ENCODE data around the gene MARVELD1.
"Not testable (repeated sequence)": the region's sequence is repeated elsewhere in the genome, so short reads cannot be mapped to it uniquely, and the experiment has no call there.

The MARVELD1 gene

GRCh38 chr10:97690133-97690532, 23.4 kb upstream of the MARVELD1 start:
- no peak for DNase-seq (ENCODE audit: low read depth in 2 of 2)

- not testable (repeated sequence) for DNase-seq (ENCODE audit: low read depth in 2 of 2)
These were observed 15.4 kb upstream of the MARVELD1 start for GRCh38 chr10:97698072-97698655.

DNA sequence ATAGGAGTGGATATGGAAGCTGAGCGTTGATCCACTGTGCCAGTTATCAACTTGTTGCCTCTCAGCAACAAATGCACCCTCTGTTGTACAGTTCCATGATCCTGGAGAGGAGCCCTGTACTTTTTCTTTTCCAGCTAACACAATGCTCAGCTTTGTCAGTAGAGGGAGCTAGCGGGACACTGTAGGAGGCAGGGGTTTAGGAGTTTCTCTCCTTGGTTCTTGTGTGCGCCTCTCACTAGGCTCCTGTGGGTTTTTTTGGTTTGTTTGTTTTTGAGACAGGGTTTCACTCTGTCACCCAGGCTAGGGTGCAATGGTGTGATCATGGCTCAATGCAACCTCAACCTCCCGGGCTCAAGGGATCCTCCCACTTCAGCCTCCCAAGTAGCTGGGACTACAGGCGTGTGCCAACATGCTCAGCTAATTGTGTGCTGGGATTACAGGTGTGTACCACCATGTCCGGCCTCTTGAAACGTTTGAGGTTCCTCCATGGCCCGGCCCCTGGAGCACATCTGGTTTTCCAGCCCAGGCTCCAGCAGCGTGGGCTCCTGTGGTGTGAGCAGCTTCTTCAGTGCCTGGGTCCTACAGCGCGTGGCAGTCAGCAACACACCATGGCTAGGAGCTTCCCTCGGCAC, 12.0 kb upstream of the MARVELD1 start:
- DNase-seq (ENCODE audit: low read depth in 2 of 2) = no peak

DNA sequence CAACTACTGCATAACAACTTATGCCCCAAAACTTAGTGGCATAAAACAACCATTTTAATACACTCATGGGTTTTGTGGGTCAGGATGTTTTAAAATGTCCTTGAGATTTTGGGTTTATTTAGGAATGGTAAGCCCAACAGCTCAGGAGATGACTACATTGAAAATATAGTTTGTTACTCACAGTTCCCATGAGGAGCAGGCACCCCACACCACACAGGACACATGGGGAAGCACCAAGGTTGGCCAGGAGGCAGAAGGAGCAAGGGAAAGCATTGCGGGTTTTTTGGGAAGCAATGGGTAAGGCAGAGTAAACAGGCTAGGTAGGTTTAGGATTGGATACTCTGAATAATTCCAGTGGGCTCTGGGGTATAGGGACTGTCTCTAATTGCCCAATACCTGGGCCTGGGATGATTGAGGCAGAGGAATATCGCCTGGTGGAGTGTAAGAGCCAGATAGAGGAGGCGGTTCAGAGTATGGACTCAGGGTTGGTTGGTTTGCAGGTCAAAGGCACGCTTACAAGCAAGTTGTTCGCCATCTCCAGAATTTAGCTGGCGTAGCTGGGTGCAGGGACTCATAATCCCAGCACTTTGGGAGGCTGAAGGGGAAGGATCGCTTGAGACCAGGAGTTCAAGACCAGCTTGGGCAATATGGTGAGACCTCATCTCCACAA, 10.0 kb upstream of the MARVELD1 start:
- DNase-seq (ENCODE audit: low read depth in 2 of 2) = no peak

DNA sequence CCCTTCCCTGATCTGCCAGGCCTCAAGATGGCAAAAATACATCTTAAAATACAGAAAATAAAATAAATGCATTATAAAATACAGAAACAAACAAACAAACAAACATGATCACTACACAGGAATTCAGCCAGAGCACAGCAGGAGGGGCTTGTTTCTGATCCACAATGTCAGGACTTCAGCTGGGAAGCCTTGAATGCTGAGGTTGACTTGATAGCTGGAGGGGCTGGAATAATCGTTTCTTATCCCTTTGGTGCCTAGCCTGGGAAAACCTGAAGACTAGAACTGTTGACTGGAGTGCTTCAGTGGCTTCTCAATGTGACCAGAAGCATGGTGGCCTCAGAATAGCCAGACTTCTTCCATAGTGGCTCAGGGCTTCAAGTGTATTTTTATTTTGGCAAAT, 9.2 kb upstream of the MARVELD1 start:
- DNase-seq (ENCODE audit: low read depth in 2 of 2) = no peak

DNA sequence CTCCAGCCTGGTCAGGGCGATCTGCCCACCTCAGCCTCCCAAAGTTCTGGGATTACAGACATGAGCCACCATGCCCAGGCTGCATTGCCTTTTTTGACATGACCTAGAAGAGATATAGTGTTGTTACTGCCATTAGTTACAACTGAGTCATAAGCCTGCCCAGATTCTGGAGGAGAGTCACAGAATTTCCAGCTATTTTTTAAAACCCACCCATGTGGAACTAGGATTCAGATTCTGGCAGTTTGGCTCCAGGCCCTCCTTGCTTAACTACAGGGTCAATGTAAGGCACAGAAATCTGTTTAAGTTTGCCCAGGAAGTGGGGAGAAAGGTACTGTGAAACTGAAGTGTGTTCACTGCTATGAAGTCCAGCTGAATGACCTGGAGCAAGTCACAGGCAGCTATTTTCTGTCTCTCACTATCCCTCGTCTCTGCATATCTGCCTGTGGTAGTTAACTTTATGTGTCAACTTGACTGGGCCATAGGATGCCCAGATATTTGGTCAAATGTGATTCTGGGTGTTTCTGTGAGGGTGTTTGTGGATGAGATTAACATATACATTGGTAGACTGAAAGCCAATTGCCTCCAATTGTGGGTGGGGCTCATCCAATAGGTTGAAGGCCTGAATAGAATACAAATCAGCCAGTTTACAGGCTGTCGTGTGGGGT, 8.4 kb upstream of the MARVELD1 start:
- DNase-seq (ENCODE audit: low read depth in 2 of 2) = no peak

DNA sequence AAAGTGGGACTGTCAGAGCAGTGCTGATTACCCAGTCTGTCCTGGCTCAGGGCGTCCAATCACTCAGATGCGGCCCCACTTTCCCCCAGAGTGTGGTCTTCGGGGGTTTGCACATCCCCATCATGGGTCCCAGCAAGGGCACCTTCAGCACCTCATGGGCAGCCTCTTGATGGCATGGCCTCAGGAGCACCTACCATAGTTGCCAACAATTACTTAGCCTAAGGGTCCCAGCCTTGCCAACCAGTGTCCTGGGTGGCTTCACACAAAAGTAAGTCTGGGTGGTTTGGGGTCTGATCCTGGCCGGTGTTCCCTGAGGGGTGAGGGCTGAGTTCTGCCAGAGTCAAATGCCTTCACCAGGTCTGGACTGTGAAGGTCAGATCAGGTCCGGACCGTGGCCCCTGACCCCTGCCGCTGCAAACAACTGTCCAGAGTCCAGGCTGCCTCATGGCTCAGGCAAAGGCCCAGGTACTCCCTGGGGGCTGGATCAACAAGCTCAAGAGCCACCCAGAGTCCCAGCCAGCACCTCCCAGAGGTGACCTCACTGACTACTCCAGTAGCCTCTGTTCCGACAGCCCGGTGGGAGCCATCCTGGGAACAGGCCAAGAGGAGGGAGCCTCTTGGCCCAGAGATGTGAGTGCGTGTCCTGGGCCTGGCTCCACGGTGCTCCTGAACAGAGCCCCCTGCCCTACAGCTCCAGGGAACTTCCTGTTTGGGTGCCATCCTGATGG, 6.2 kb upstream of the MARVELD1 start:
- no peak for DNase-seq (ENCODE audit: low read depth in 2 of 2)

- no peak for DNase-seq (ENCODE audit: low read depth in 2 of 2)
These were observed 5.4 kb upstream of the MARVELD1 start for GRCh38 chr10:97708167-97708566.

DNA sequence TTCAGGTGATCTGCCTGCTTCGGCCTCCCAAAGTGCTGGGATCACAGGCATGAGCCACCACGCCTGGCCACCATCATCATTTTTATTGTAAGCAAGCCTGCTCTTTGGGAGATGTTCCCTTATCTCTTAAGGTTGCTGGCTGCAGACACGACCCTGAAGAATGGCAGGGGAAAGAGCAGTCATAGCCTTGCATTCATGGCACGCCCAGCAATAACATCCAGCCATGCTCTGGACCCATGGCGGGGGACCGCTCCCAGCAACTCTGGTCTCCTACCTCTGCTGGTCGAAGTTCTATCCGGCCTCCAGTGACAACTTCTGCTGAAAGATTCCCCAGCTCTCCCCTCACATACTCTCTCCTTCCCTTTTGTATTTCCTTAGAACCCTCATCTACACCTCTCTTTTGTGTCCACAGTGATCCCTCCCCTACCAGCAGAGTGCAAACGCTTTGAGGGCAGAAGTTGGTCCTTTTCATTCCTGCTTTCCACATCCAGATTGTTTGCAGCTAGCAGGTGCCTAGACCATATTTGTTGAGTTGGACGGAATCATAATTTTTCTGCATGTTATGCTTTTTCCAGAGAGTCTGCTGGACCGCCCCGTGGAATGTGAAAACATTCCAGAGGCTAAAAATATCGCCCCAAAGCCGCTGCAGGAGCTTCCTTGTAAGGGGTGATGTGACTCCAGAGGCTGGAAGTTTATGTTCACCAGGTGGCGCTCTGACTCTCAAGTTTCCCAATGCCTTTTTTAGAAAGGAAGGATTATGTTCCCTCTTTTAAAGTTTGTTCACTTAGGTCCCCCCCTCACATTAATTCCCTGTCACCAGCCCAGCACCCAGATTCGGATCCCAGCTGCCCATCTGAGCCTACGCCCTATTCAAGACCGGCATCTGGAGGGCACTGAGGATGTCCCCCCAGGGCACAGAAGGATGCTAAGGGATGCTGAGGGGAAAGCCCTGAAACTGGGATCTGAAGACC, 4.3 kb upstream of the MARVELD1 start:
- DNase-seq (ENCODE audit: low read depth in 2 of 2) = no peak

DNA sequence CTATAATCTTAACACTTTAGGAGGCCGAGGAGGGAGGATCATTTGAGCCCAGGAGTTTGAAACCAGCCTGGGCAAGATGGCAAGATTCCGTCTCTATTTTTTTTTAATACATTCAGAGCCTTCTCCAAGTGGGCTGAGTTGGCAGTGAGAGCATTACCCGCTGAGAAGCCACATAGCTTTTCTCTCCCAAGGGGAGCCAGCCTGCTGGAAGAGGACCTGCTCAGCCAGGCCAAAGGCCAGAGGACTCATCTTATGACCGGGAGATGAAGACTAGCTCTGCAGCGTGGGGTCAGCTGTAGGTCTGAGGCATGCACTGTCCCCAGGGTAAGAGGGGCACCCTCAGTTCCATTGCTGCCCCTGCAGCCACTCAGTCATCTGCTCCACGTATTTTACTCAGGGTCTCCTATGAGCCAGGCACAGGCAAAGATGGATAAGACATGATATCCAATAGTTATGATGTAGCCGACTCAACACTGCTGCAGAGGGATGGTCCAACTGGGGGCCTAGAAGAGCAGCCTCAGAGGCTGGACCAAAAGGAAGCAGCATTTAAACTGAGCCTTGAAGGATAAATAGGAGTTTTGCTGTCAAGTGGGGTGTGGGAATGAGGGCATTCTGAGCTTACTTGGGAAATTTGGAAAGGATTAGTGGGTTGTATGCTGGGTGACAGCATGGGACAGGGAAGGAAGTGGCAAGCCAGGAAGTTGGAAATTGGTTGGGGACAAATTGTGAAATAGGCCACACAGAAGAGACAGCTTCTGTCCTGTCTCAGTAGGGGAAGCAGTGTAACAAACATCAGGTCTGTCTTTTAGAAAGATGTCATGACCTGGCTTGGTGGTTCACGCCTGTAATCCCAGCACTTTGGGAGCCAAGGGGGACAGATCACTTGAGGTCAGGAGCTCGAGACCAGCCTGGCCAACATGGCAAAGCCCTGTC, 1.6 kb upstream of the MARVELD1 start:
- DNase-seq (ENCODE audit: low read depth in 2 of 2) = no peak

DNA sequence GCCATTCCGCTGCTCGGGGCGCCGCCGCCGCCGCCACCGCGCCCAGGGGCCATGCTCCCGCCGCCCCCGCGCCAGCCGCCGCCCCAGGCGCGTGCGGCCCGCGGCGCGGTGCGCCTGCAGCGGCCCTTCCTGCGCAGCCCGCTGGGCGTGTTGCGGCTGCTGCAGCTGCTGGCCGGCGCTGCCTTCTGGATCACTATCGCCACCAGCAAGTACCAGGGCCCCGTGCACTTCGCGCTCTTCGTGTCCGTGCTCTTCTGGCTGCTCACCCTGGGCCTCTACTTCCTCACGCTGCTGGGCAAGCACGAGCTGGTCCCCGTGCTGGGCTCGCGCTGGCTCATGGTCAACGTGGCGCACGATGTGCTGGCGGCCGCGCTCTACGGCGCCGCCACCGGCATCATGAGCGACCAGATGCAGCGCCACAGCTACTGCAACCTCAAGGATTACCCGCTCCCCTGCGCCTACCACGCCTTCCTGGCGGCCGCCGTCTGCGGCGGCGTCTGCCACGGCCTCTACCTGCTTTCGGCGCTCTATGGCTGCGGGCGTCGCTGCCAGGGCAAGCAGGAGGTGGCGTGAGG, 383 bp downstream of the MARVELD1 start:
- peak; percentile 12 to 42 for DNase-seq (ENCODE audit: low read depth in 2 of 2)

DNA sequence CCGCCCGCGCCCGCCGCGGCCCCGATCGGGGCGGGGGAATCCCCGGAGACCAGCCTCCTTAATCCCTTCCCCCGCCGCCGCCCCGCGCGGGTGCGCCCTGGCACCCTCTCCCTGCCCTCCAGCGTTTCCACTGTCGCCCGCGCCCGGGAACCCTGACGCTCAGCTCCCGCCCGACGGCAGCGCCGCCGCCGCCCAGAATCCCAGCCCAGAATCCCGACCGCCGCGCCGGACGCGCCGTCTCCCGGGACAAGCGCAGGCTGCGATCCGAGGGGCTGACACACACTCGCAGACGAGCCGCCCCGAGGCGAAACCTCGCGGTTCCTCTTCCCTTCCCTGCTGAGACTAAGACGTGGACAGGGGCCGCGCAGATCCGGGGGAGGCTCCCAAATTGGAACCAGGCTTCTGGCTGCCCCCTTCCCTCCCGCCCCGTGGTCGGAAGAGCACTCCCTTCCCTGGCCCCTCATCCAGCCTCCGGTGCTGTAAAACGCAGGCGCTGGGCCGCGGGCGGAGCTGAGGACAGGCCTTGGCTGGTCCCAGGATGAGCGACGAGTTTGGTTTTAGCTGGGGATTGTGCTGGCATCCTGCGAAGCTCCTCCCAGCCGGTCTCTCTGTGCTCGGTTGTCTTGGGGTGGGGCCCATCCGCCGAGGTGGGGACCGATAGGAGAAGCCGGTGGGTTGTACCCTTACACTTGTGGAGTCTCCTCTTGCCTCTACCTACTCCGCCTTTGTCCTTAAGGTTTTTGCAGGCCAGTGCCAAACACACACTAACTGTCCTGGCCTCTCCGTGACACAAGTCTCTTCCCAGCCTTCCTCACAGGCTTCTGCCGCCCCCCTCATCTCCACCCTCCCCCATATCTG, 1.1 kb downstream of the MARVELD1 start:
- DNase-seq (ENCODE audit: low read depth in 2 of 2) = peak in 1 of 2 donors; percentile 7

- DNase-seq (ENCODE audit: low read depth in 2 of 2) = no peak
These were observed 1.8 kb downstream of the MARVELD1 start for GRCh38 chr10:97715259-97715874.

DNA sequence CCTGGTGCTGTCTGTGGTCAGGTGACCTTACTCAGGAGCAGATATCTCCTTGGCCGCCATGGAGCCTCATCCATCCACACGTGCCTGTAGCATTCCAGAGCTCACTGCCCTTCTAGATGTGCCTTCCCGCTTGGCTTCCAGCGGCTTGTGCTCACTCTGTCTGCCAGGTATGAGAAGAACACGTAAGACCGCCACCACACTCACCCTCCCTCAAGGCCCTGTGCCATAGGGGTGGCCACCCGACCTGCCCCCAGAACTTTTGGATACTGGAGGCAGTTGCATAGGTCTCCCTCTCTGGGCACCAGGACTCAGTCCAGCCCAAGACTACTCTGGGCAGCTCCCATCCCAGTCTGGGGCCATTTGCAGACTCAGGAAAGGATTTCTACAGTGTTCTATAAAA, 4.1 kb downstream of the MARVELD1 start:
- no peak for DNase-seq (ENCODE audit: low read depth in 2 of 2)

DNA sequence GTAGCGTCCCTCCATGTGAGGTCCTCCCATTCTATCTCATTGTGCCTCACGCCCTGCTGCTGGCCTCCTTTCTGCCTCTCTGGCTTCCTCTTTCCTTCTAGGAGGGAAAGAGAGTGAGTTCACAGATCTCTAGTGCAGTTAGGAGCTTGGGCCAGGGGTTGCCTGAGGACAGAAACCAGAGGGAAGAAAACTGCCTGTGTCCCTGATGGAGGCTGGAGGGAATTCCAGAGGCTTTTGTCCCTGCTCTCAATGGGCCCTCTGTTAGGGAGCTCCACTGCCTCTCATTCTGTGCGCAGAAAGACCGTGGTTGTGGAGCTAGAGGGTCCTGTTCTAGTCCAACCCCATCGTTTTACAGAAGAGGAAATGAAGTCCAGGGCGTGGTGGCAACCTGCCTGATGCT, 4.6 kb downstream of the MARVELD1 start:
- no peak for DNase-seq (ENCODE audit: low read depth in 2 of 2)

- DNase-seq (ENCODE audit: low read depth in 2 of 2) = no peak
These were observed 5.2 kb downstream of the MARVELD1 start for GRCh38 chr10:97718659-97719142.

- DNase-seq (ENCODE audit: low read depth in 2 of 2) = no peak
These were observed 6.1 kb downstream of the MARVELD1 start for GRCh38 chr10:97719602-97720001.

All from stimulated activated CD8-positive, alpha-beta memory T cell treated with anti-CD3 and anti-CD28 coated beads, Interleukin-7, amount 100 ng/mL, for 4 hours (primary cell).